HEK293T (cell line): ENCODE measurements around the gene ARL15.

Experiments used
- CTCF ChIA-PET: fragments of 350-600 bp; formaldehyde crosslinking; extraction: SDS; loops from one replicate; lab custom pipeline; 2021; ENCODE audit warnings: antibody characterized with exemption, inconsistent platforms; lab: Yijun Ruan, JAX
- POLR2A ChIA-PET: fragments of 350-600 bp; formaldehyde crosslinking; extraction: SDS; loops from one replicate; lab custom pipeline; 2020; ENCODE audit warnings: antibody characterized with exemption, inconsistent platforms; lab: Yijun Ruan, JAX
- DNase-seq: peaks from one replicate; pipeline ENCODE4 v3.0.0; 2012; ENCODE audit warnings: mixed read lengths; ENCODE audit errors: extremely low spot score
- ARNT ChIP-seq: fragments of 450-650 bp; IDR thresholded peaks from 2 replicates; pipeline ENCODE4 v1.6.1; 2017; ENCODE audit warnings: mild to moderate bottlenecking
- BHLHE40 ChIP-seq: fragments of 450-650 bp; IDR thresholded peaks from 2 replicates; pipeline ENCODE4 v1.6.1; 2016; ENCODE audit warnings: mild to moderate bottlenecking, moderate library complexity, borderline replicate concordance
- CTBP1 ChIP-seq: fragments of 450-650 bp; IDR thresholded peaks from 2 replicates; pipeline ENCODE4 v1.6.1; 2016; ENCODE audit warnings: borderline replicate concordance
- ELF4 ChIP-seq: fragments of 450-650 bp; IDR thresholded peaks from 2 replicates; pipeline ENCODE4 v1.6.1; 2017; ENCODE audit warnings: antibody characterized with exemption
- FOXA1 ChIP-seq: fragments of 450-650 bp; IDR thresholded peaks from 2 replicates; pipeline ENCODE4 v1.6.1; 2016; ENCODE audit warnings: mild to moderate bottlenecking
- FOXK2 ChIP-seq: fragments of 450-650 bp; IDR thresholded peaks from 2 replicates; pipeline ENCODE4 v1.6.1; 2016; ENCODE audit warnings: mild to moderate bottlenecking
- FOXM1 ChIP-seq: fragments of 450-650 bp; IDR thresholded peaks from 2 replicates; pipeline ENCODE4 v1.6.1; 2017; ENCODE audit warnings: mild to moderate bottlenecking, borderline replicate concordance
- HDGF ChIP-seq: fragments of 450-650 bp; IDR thresholded peaks from 2 replicates; pipeline ENCODE4 v1.6.1; 2017; ENCODE audit warnings: antibody characterized with exemption, borderline replicate concordance
- L3MBTL2 ChIP-seq: fragments of 450-650 bp; conservative IDR thresholded peaks from 2 replicates; pipeline ENCODE4 v1.6.1; 2016; ENCODE audit warnings: mild to moderate bottlenecking
- LEF1 ChIP-seq: fragments of 450-650 bp; IDR thresholded peaks from 2 replicates; pipeline ENCODE4 v1.6.1; 2017; ENCODE audit warnings: mild to moderate bottlenecking, borderline replicate concordance
- NFRKB ChIP-seq: fragments of 450-650 bp; IDR thresholded peaks from 2 replicates; pipeline ENCODE4 v1.6.1; 2016; ENCODE audit warnings: mild to moderate bottlenecking, moderate library complexity
- PKNOX1 ChIP-seq: fragments of 450-650 bp; IDR thresholded peaks from 2 replicates; pipeline ENCODE4 v1.6.1; 2016
- SP1 ChIP-seq: fragments of 450-650 bp; IDR thresholded peaks from 2 replicates; pipeline ENCODE4 v1.6.1; 2017
- SUZ12 ChIP-seq: fragments of 450-650 bp; IDR thresholded peaks from 2 replicates; pipeline ENCODE4 v1.6.1; 2016; ENCODE audit warnings: mild to moderate bottlenecking
- TARDBP ChIP-seq: fragments of 450-650 bp; IDR thresholded peaks from 2 replicates; pipeline ENCODE4 v1.6.1; 2016
- ZNF384 ChIP-seq: fragments of 450-650 bp; IDR thresholded peaks from 2 replicates; pipeline ENCODE4 v1.6.1; 2016

ARL15 gene

GRCh38 chr5:54257366-54258118 is 52.8 kb downstream of the ARL15 start:
- POLR2A ChIA-PET = interaction anchor here (0.6 to 1.5 kb wide), 2 partner anchors 42 to 53 kb away, joined by 3 read pairs; partner anchors contain the start of gene ARL15
- CTCF ChIA-PET = interaction anchor here (0.7 kb wide), 2 partner anchors 22 to 23 kb away, joined by 3 read pairs; no protein-coding TSS in a partner anchor
- DNase-seq = no peak
- TF ChIP-seq SUZ12 (no peak), ELF4 (no peak), TARDBP (no peak), LEF1 (no peak), HDGF (no peak), ARNT (no peak), CTBP1 (no peak), FOXM1 (no peak), L3MBTL2 (no peak), BHLHE40 (no peak), ZNF384 (no peak)

- TF ChIP-seq FOXK2 (no peak), PKNOX1 (peak; percentile 34), TARDBP (no peak)
- CTCF ChIA-PET = interaction anchor here (0.6 to 1.5 kb wide), 4 partner anchors 57 to 832 kb away, joined by 3 to 5 read pairs (median 4); partner anchors contain the start of gene SNX18
- POLR2A ChIA-PET = interaction anchor here (1.2 to 1.5 kb wide), 2 partner anchors 54 to 56 kb away, joined by 3 read pairs; partner anchors contain the start of gene ARL15
- DNase-seq = no peak
Observed at GRCh38 chr5:54254482-54255198, 55.7 kb downstream of the ARL15 start.

GRCh38 chr5:54251981-54252380 is 58.4 kb downstream of the ARL15 start:
- TF ChIP-seq HDGF (no peak), ARNT (no peak), ELF4 (no peak), L3MBTL2 (no peak), PKNOX1 (no peak), CTBP1 (no peak), ZNF384 (no peak), NFRKB (no peak), FOXK2 (no peak)
- ChIA-PET CTCF (interaction anchor here (2.0 kb wide), 1 partner anchor 237 kb away, joined by 6 read pairs; no protein-coding TSS in a partner anchor), POLR2A (no interaction called here)
- DNase-seq = no peak

- TF ChIP-seq ZNF384 (no peak), PKNOX1 (peak; percentile 92)
- ChIA-PET CTCF (interaction anchor here (1.4 kb wide), 1 partner anchor 15 kb away, joined by 3 read pairs; no protein-coding TSS in a partner anchor), POLR2A (interaction anchor here (1.1 to 3.2 kb wide), 2 partner anchors 61 to 232 kb away, joined by 3 to 8 read pairs; partner anchors contain the start of gene ARL15)
- peak; percentile 67 for DNase-seq
Observed at GRCh38 chr5:54249210-54250028, 61.0 kb downstream of the ARL15 start.

- ChIA-PET CTCF (interaction anchor here (0.5 to 0.9 kb wide), 2 partner anchors 18 to 610 kb away, joined by 3 read pairs; no protein-coding TSS in a partner anchor), POLR2A (interaction anchor here (3.2 kb wide), 1 partner anchor 63 kb away, joined by 8 read pairs; the partner anchor contains the start of gene ARL15)
- no peak for DNase-seq
- TF ChIP-seq SP1 (no peak), TARDBP (no peak), FOXA1 (no peak), ELF4 (no peak), PKNOX1 (no peak), FOXM1 (no peak), ARNT (no peak), NFRKB (no peak), CTBP1 (no peak), FOXK2 (no peak), L3MBTL2 (no peak), ZNF384 (no peak), HDGF (no peak), LEF1 (no peak), SUZ12 (no peak), BHLHE40 (no peak)
Observed at GRCh38 chr5:54247226-54247625, 63.1 kb downstream of the ARL15 start.
